LNCaP clone FGC (cell line): ENCODE results near the gene DAP3.
"Not testable (repeated sequence)": the region's sequence is repeated elsewhere in the genome, so short reads cannot be mapped to it uniquely, and the experiment has no call there.

Experiments used
- DNase-seq: peaks from one replicate; pipeline ENCODE4 v3.0.0-alpha.2; 2011; ENCODE audit warnings: low read depth
- H3K4me3 ChIP-seq: 2 replicates; pipeline ENCODE4 v1.5.1; 2011; ENCODE audit warnings: mild to moderate bottlenecking, low read depth, low read length, control low read depth
- TF ChIP-seq, protein P1 (sequence below): IDR thresholded peaks from 2 replicates; pipeline ENCODE4 v1.5.1; 2012; ENCODE audit warnings: mild to moderate bottlenecking; ENCODE audit not compliant: control insufficient read depth, insufficient read depth; ENCODE audit errors: extremely low read depth

Gene DAP3

DNA sequence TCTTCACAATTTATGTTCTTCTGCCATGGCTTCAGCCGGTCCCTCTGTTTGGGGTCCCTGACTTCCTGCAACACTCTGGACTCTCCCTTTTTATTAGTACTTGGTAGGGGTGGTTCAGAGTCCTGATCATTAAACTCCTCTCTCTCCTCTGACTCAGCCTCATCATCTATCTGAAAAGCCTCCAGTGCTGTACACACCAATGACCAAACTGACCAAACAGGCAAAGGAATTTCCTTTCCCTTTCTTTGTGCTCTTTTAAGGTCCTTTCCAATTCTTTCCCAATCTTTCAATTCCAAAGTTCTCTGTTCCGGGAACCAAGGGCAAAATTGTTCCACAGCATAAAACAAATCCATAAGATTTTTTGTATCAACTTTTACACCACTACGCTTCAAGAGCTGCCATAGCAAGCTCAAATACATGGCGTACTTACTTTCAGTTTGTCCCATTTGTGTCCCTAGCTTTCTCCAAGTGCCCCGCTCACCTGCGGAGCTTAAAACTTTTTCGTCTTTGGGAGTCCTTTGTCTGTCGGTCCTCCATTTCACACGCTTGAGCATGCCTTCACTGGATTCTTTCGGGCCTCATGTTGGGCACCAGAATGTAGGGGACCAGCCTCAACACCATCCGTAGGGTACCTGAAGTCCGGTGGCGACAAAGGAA is 9.6 kb downstream of the DAP3 start:
- H3K4me3 ChIP-seq: no peak overlapping the region
- TF ChIP-seq, protein P1, sequence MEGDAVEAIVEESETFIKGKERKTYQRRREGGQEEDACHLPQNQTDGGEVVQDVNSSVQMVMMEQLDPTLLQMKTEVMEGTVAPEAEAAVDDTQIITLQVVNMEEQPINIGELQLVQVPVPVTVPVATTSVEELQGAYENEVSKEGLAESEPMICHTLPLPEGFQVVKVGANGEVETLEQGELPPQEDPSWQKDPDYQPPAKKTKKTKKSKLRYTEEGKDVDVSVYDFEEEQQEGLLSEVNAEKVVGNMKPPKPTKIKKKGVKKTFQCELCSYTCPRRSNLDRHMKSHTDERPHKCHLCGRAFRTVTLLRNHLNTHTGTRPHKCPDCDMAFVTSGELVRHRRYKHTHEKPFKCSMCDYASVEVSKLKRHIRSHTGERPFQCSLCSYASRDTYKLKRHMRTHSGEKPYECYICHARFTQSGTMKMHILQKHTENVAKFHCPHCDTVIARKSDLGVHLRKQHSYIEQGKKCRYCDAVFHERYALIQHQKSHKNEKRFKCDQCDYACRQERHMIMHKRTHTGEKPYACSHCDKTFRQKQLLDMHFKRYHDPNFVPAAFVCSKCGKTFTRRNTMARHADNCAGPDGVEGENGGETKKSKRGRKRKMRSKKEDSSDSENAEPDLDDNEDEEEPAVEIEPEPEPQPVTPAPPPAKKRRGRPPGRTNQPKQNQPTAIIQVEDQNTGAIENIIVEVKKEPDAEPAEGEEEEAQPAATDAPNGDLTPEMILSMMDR: no peak
- no peak for DNase-seq

DNA sequence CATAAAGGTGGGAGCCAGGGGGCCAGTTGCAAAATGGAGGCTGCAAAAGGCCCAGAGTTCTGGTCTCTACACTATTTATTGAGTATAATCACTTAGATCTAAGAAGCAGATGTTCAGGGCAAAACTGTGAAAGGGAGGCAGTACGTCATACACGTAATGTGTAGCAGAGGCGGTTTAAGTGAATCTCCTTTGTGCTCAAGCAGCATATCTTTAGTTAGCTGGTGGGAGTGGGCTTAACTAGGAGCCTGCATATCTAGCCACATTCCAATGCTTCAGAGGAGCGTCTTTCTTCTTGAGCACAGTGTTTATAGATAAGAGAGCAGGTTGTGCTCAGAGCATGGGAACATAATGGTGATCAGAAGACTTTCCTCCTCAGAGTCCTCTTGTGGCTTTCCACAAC is 10.2 kb downstream of the DAP3 start:
- not testable (repeated sequence) for DNase-seq

DNA sequence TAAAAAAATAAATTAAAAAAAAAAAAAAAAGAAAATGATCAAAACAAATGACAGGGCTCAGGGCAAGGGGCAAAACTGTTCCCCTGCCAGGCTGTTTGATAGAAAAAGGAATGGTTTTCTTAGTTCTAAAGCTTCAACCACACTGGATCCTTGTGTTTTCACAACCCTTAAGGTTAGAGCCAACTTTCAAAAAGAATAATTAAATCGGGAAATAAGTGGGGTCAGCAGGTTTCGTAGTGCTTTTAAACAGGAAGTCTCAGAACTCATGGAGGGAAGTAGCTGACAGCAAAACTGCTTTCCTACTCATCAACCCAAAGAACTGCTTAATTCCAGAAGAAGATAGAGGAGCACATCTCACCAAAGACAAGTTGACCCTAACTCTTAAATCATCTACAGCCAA is 12.8 kb downstream of the DAP3 start:
- H3K4me3 ChIP-seq, DNase-seq: not testable (repeated sequence)

More for the DNA sequence above, 10.2 kb downstream of the DAP3 start:
- not testable (repeated sequence) for H3K4me3 ChIP-seq

DNA sequence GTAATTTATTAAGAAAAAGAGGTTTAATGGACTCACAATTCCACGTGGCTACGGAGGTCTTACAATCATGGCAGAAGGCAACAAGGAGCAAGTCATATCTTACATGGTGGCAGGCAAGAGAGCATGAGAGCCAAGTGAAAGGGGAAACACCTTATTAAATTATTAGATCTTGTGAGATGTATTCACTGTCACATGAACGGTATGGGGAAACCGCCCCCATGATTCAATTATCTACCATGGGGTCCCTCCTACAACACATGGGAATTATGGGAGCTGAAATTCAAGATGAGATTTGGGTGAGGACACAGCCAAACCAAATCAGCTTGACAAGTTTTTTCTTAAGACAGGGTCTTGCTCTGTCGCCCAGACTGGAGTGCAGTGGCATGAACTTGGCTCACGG is 14.3 kb downstream of the DAP3 start:
- TF ChIP-seq, protein P1: no peak
- no peak overlapping the region for H3K4me3 ChIP-seq
- no peak for DNase-seq

DNA sequence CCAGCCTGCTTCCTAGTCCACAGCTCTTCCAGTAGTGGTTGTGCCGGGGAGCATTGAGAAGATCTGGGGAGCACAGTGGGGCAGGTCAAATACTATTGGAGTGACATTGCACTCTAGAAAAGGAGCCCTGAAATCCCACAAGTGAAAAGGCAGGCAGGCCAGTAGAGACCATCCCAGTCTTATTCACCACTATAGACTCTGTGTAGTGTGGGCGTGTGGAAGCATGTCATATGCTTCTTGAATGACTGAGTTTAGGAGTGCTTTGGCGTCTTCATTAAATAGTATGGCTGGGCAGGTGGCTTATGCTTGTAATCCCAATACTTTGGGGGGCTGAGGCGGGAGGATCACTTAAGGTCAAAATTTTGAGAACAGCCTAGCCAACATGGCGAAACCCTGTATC is 15.5 kb downstream of the DAP3 start:
- not testable (repeated sequence) for DNase-seq, H3K4me3 ChIP-seq

DNA sequence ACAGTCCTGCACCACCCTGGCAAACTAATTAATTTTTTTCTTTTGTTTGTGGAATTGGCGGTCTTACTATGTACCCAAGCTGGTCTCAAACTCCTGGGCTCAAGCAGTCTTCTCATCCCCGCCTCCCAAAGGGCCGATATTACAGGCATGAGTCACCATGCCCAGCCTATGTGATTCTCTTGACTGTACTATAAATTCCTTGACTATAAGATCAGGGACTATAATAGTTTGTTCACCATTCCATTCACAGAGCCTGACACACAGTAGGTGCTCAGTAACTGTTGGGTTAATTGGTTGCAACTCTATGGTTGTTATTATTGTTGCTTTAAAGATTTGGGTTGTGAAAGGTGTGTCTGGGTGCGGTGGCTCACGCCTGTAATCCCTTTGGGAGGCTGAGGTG is 17.2 kb downstream of the DAP3 start:
- H3K4me3 ChIP-seq: no peak overlapping the region
- no peak for DNase-seq
- TF ChIP-seq, protein P1: no peak

DNA sequence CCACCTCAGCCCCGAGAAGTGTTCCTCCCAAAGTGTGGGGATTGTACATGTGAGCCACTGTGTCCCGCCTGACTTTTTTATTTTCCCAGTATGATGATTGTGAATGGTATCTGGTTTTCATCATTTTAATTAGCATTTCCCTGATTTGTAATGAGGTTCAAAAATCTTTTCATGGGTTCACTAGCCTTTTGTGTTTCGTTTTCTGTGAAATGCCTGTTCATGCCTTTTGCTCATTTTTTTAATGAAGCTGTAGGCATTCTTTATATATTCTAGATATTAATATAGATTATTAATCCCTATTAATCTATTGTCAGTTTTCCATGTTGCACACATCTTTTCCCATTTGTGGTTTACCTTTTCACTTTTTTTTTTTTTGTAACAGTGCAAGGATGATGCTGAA is 20.5 kb downstream of the DAP3 start:
- H3K4me3 ChIP-seq: no peak overlapping the region
- TF ChIP-seq, protein P1: no peak
- DNase-seq: no peak

DNA sequence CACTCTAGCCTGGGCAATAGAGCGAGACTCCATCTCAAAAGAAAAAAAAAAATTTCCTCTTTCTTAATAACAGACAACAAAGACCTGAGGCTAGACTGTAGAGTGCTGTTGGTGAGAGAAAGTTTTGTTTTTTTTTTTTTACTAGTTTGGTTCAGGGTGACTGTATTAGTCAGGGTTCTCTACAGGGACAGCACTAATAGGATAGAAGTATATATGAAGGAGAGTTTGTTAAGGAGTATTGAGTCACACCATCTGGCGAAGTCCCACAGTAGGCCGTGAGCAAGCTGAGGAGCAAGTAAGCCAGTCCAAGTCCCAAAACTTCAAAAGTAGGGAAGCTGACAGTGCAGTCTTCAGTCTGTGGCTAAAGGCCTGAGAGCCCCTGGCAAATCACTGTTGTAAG is 22.6 kb downstream of the DAP3 start:
- H3K4me3 ChIP-seq, DNase-seq: not testable (repeated sequence)

DNA sequence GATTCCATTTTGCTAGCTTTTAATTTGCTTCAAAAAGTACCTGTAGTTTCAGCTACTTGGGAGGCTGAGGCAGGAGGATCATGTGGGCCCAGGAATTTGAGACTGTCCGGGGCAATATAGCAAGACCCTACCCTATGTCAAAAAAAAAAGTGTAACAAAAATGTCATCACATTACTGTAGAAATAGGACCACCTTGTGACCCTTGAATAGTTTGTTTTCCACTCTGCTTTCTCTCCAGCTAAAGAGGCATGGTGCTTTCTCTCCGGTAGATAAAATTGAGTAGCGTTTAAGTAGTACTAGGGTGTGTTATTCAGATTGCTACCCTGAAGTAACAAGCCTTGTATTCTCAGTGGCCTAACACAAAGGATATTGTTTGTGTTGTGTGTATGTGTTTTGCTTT is 23.7 kb downstream of the DAP3 start:
- H3K4me3 ChIP-seq, DNase-seq: not testable (repeated sequence)

DNA sequence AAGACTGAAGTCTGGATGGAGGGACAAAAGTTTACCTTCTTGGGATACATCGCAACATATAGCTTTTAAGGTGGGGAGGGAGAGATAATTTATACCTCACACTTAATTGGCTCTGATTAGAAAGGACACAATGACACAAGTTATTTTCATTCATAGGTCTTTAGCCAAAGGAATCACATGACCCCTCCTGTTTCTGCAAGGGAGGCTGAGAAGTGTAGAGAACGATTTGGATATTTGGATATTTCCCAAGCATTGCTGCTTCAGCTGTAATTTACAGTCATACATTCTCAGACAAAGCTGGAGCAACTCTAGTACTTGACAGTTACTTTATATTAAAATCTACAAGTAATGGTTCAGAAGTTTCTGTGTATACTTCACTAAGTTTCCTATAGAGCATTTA is 24.2 kb downstream of the DAP3 start:
- no peak overlapping the region for H3K4me3 ChIP-seq
- TF ChIP-seq, protein P1: no peak
- no peak for DNase-seq

DNA sequence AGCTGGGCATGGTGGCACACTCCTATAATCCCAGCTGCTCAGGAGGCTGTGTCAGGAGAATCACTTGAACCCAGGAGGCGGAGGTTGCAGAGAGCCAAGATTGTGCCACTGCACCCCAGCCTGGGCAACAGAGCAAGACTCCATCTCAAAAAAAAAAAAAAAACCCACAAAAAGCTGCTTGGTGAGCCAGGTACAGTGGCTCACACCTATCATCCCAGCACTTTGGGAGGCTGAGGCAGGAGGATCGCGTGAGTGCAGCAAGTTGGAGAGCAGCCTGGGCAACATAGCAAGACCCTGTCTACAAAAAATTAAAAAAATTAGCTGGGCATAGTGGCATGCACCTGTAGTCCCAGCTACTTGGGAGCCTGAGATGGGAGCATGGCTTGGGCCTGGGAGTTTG is 26.2 kb downstream of the DAP3 start:
- not testable (repeated sequence) for DNase-seq, H3K4me3 ChIP-seq
